ENCODE data around the gene SNAP91. TPM values are rescaled to one million over a fixed set of nuclear protein-coding genes. Genes with fewer than 3 reads are reported as not detected.

Gene SNAP91
- total RNA-seq (2022; extraction: Qiagen RNA extraction; ENCODE audit: low read depth) = 0.08 to 0.96 TPM (median 0.21 TPM) in 5 replicates

GRCh38 chr6:83708970-83709747, at the start of gene SNAP91:
TSS of gene SNAP91 (minus strand) at chr6:83709101. CDS start at chr6:83707927, 1,174 bp downstream.

GRCh38 chr6:83511901-83512681, 196.8 kb downstream of the SNAP91 start, which contains the start of gene PRSS35:
TSS of gene PRSS35 (plus strand) at chr6:83512534. CDS start at chr6:83523442, 10,908 bp downstream.

Other genes with a start within 250 kb of the SNAP91 start
- 0.03 to 0.14 TPM (median 0.06 TPM) in 4 of 5 replicates, not detected in the other for gene PRSS35, start 196.6 kb downstream of the SNAP91 start, total RNA-seq (2022; extraction: Qiagen RNA extraction; ENCODE audit: low read depth)
- 0.34 to 1.5 TPM (median 0.37 TPM) in 5 replicates for gene RIPPLY2, start 144.3 kb upstream of the SNAP91 start, total RNA-seq (2022; extraction: Qiagen RNA extraction; ENCODE audit: low read depth)
- gene CYB5R4, start 150.6 kb upstream of the SNAP91 start, total RNA-seq (2022; extraction: Qiagen RNA extraction; ENCODE audit: low read depth) = 21.3 to 23.8 TPM (median 23.4 TPM) in 5 replicates

Measured in A549 treated with CpdA at 1 μM for 4 hours (cell line).